SU-DHL-6 (cell line): ENCODE measurements around the gene ZNF135.

Source experiments
- CTCF ChIP-seq: fragments of 200-600 bp; sonication (generic); IDR thresholded peaks from one replicate; pipeline ENCODE4 v1.5.1; 2017; ENCODE audit warnings: antibody characterized with exemption, mild to moderate bottlenecking, low read length, moderate library complexity; ENCODE audit not compliant: insufficient read depth, poor library complexity, severe bottlenecking
- EZH2phosphoT487 ChIP-seq: fragments of 200-600 bp; sonication (generic), shearing (Covaris generic); conservative IDR thresholded peaks from 2 replicates; pipeline ENCODE4 v1.6.1; 2018; ENCODE audit warnings: mild to moderate bottlenecking, antibody characterized with exemption, low read length, moderate library complexity, mixed read lengths

DNA sequence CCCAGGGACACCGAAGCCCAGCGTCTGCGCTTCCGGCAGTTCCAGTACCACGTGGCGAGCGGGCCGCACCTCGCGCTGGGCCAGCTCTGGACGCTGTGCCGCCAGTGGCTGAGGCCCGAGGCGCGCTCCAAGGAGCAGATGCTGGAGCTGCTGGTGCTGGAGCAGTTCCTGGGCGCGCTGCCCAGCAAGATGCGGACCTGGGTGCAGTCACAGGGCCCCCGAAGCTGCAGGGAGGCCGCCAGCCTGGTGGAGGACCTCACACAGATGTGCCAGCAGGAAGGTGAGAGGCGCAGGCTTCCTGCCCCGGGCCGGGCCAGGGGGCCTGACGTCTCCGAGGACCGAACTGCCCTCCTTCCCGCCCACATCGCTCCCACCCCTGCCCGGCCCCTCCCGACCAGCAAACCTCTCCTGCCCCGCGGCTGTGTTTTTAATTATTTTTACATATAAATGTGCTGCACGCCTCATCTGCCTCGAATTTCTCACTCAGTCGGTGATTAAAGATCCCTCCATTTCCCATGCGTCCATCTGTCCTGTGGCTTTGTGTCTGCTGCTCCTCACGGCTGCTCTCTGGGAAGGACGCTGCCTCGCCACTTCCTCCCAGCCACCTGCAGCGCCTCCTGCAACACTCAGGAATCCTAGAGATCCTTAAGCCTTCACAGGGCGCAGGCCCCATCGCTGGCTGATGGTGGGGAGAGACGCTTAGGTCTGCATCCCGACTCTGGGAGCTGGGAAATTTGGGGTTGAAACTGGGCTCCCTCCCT, 21.0 kb upstream of the ZNF135 start:
- TF ChIP-seq CTCF (no peak), EZH2phosphoT487 (no peak)
